Midbrain (tissue), 1 donor: ENCODE data around the gene PRSS38.

ENCODE experiments used
- DNase-seq: peaks from one replicate; lab custom pipeline; 2025; lab: John Stamatoyannopoulos, UW

The PRSS38 gene

GRCh38 chr1:227793079-227793947, 22.2 kb upstream of the PRSS38 start:
- DNase-seq: no peak

GRCh38 chr1:227793948-227794816, 21.3 kb upstream of the PRSS38 start:
- DNase-seq: no peak

DNA sequence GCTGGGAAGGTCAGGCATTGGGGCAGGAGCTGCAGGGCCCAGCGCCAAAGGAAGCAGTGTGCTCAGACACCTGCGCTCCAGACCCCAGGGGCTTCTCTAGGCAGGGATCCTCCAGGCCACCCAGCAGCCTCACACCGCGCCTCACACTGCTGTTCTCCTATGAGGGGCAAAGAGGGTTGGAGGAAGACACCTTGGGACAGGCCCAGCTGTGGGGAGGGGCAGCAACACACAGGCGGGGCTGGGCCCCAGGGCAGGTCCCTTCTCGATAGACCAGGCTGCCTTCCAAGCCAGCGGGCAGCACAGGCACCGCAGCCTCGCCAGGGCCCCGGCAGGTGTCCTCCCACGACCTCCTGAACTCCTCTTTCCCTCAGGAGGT, 20.7 kb upstream of the PRSS38 start:
- DNase-seq: no peak

GRCh38 chr1:227795732-227796131, 19.7 kb upstream of the PRSS38 start:
- no peak for DNase-seq

DNA sequence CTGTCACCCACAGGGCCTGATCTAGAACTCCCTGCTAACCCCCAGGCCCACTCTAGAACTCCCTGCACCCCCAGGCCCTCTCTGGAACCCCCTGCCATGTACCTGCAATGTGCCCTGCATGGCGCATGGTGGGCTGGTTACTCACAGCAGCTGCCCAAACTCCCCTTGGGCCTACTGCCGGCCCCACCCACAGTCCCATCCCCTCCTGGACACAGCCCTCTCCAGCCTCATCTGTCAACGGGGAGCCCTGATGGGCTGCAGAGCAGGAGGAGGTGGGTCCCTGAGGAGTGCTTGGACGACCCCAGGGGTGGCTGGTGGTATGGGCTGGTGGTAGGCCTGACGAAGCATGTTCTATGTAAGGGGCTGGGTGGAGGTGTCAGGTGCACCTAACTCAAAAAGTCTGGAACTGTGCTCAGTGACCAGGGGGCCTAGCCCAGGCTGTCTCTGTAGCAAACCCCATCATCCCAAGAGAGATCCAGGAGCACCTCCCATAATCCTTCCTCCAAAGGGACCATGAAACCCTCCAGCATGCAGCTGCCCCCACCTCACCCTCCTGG, 19.0 kb upstream of the PRSS38 start:
- DNase-seq: no peak

- DNase-seq: no peak
Observed at GRCh38 chr1:227797144-227797543, 18.3 kb upstream of the PRSS38 start.

GRCh38 chr1:227797625-227798024, 17.9 kb upstream of the PRSS38 start:
- DNase-seq: no peak

GRCh38 chr1:227798078-227798802, 17.2 kb upstream of the PRSS38 start:
- no peak for DNase-seq

DNA sequence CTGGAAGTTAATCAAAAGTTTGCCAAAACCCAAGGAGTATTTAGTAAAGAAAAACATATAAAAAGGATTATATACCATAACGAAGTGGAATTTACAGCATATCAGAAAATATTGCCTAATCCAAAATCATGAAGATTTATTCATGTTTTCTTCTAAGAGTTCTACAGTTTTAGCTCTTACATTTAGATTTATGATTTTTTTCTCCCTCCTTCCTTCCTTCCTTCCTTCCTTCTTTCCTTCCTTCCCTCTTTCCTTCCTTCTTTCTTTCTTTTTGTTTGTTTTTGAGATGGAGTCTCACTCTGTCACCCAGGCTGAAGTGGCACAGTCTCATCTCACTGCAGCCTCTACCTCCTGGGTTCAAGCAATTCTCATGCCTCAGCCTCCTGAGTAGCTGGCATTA, 15.7 kb upstream of the PRSS38 start:
- DNase-seq: no peak

- DNase-seq: no peak
Observed at GRCh38 chr1:227803933-227804332, 11.5 kb upstream of the PRSS38 start.

DNA sequence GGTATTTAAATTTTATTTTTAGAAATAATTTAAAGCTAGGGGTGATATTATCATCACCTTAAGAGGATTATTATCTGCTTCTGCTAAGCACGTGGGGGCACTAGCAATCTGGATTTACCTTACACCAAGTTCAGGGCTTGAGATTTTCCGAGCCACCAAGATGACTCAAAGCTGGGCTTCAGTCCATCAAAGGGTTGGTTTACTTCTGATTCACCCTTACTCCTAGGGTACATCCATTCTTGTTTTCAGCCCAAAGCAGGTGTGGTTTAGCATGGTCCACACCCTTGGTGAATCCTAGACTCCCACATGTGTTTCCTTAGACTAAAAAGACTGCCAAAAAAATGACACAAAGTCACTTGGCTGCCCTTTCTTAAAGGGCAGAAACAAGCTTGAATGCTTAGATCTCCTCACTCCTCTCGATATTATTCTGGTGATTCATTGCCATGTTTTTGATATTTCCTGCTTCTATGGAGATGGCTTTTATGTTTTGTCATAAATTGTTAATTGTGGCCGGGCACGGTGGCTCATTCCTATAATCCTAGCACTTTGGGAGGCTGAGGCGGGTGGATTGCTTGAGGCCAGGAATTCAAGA, 9.8 kb upstream of the PRSS38 start:
- DNase-seq: no peak

GRCh38 chr1:227808566-227808965, 6.9 kb upstream of the PRSS38 start:
- DNase-seq: no peak

GRCh38 chr1:227809026-227809425, 6.4 kb upstream of the PRSS38 start:
- no peak for DNase-seq

- DNase-seq: no peak
Observed at GRCh38 chr1:227813962-227814361, 1.5 kb upstream of the PRSS38 start.

DNA sequence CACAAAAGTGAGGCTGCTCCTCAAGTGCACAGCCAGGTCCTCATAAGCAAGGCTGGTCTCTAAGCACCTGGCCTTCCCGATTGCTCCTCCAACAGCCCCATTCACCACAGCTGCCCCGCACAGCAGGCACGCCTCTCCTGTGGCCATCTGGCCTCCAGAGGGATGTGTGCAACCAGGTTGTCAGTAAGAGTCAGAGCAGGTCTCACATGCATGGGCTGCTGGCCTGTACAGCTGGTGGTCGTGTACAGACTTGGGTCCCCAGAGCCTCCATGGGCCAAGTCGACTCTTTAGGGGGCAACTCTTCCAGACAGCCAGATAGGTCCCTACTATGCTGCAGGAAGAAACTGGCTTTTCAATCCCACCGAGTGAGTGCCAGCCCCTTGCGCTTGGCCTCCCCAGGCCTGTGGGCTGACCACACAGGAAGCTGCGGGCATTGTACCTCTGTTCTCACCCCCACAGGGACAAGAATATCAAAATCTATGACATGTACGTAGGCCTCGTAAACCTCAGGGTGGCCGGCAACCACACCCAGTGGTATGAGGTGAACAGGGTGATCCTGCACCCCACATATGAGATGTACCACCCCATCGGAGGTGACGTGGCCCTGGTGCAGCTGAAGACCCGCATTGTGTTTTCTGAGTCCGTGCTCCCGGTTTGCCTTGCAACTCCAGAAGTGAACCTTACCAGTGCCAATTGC, 1.4 kb downstream of the PRSS38 start:
- DNase-seq: no peak

DNA sequence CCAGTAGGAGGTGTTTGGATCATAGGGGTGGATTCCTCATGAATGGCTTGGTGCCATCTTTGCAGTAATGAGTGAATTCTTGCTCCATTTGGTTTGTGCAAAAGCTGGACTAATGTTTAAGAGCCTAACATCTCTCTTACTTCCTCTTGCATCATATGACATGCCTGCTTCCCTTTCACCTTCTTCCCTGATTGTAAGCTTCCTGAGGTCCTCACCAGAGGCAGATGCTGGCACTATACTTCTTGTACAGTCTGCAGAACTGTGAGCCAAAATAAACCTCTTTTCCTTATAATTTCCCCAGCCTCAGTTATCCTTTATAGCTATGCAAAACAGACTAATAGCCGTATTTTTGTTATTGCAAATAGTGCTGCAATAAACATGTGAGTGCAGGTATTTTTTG, 8.1 kb downstream of the PRSS38 start:
- DNase-seq: no peak

DNA sequence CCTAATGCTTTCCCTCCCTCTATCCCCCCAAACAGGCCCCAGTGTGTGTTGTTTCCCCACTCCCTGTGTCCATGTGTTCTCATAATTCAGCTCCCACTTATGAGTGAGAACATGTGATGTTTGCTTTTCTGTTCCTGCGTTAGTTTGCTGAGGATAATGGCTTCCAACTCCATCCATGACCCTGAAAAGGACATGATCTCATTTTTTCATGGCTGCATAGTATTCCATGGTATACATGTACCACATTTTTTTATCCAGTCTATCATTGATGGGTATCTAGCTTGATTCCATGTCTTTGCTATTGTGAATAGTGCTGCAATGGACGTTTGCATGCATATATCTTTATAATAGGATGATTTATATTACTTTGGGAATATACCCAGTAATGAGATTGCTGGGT, 8.7 kb downstream of the PRSS38 start:
- DNase-seq: no peak

GRCh38 chr1:227828786-227829185, 13.3 kb downstream of the PRSS38 start:
- DNase-seq: no peak

DNA sequence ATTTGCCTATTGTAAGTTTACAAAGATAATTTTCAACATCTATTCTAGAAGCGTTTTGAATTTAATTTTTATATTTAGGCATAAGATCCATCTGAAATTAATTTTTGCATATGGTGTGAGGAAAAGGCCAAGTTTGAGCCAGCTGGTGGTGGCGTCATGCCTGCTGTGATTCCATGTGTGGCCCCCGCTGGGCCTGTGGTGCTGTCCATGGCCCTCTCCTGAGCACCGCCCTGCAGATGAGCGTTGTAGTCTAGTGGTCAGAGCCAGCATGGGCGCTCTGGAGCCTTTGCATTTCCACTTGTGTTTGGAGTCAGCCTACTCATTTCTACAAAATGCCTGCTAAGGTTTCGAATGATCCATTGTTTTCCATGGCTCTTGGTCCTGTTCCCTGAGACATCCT, 22.7 kb downstream of the PRSS38 start:
- no peak for DNase-seq

- DNase-seq: no peak
Observed at GRCh38 chr1:227841096-227841495, 25.6 kb downstream of the PRSS38 start.
